HL-60 (cell line): ENCODE measurements around the gene SDK1.

ENCODE experiments used
- DNase-seq, 2 experiments: peaks; one replicate each; pipeline ENCODE4 v3.0.0-alpha.2; 2010 to 2020; ENCODE audit warnings: low read depth in 1 of 2, low spot score in 1 of 2
- H3K27ac ChIP-seq: fragments of 250-450 bp; sonication (Bioruptor Pico); replicated peaks from 2 replicates; pipeline ENCODE4 v1.5.1; 2020; ENCODE audit warnings: mild to moderate bottlenecking, moderate library complexity
- H3K27me3 ChIP-seq: fragments of 250-450 bp; sonication (Bioruptor Pico); 2 replicates; pipeline ENCODE4 v1.5.1; 2021; ENCODE audit warnings: mild to moderate bottlenecking, moderate library complexity; ENCODE audit not compliant: insufficient read depth, poor library complexity, severe bottlenecking
- H3K4me3 ChIP-seq: replicated peaks from 2 replicates; pipeline ENCODE4 v1.5.1; 2011; ENCODE audit warnings: mild to moderate bottlenecking, control low read depth, low read length; ENCODE audit not compliant: insufficient read depth
- CTCF ChIP-seq: IDR thresholded peaks from one replicate; pipeline ENCODE4 v1.5.1; 2011; ENCODE audit warnings: low read length, control low read depth, inconsistent platforms; ENCODE audit not compliant: insufficient read depth
- GABPA ChIP-seq: IDR thresholded peaks from 2 replicates; pipeline ENCODE4 v1.6.1; 2012; ENCODE audit warnings: low read depth
- POLR2AphosphoS5 ChIP-seq: IDR thresholded peaks from 2 replicates; pipeline ENCODE4 v1.6.1; 2012; ENCODE audit warnings: low read depth
- REST ChIP-seq: IDR thresholded peaks from 2 replicates; pipeline ENCODE4 v1.6.1; 2012; ENCODE audit warnings: low read depth; ENCODE audit not compliant: insufficient replicate concordance
- SPI1 ChIP-seq: IDR thresholded peaks from 2 replicates; pipeline ENCODE4 v1.6.1; 2012; ENCODE audit warnings: low read depth, mild to moderate bottlenecking, borderline replicate concordance

The SDK1 gene

DNA sequence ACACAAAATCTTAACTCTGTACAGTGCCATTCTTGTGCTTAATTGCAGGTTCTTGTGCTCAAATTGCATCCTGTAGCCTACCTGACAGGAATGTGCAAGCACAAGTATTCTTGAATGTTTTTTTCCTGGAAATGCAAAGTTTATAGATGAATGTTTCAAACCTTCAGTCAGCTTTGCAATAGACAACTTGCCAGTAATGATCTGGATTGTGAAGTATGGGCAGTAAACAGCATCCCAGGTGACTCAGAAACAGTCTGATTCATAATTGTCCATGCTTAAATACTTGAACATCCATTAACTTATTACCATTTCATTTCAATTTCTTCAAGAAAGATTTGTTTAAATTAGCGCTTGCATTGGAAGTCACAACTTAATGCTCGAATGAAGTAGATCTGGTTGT, 347.2 kb downstream of the SDK1 start:
- Histone ChIP-seq H3K4me3 (no peak overlapping the region), H3K27ac (no peak overlapping the region), H3K27me3 (no peaks in the 10 kb centered on the region)
- TF ChIP-seq REST (no peak), SPI1 (no peak), CTCF (no peak), GABPA (no peak), POLR2AphosphoS5 (no peak)
- DNase-seq, result no peak

DNA sequence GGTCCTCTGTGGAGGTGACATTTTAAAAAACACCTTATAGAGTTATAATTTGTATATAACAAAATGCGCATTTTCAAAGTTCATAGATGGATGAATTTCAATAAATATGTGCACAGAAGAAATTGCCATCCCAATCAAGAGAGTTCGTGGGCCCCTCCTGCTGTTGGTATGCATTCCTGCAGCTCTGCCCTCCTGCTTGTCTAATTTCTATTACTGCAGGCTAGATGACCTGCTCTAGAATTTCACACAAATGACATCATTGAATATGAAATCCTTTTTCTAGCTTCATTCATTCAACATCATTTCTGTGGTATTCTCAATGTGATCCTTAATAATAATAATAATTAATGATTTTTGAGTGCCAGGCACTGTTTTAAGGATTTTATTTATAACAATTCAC, 348.2 kb downstream of the SDK1 start:
- TF ChIP-seq POLR2AphosphoS5 (no peak), GABPA (no peak), CTCF (no peak), SPI1 (no peak), REST (no peak)
- Histone ChIP-seq H3K27me3 (no peaks in the 10 kb centered on the region), H3K4me3 (no peak overlapping the region), H3K27ac (no peak overlapping the region)
- DNase-seq, result no peak

DNA sequence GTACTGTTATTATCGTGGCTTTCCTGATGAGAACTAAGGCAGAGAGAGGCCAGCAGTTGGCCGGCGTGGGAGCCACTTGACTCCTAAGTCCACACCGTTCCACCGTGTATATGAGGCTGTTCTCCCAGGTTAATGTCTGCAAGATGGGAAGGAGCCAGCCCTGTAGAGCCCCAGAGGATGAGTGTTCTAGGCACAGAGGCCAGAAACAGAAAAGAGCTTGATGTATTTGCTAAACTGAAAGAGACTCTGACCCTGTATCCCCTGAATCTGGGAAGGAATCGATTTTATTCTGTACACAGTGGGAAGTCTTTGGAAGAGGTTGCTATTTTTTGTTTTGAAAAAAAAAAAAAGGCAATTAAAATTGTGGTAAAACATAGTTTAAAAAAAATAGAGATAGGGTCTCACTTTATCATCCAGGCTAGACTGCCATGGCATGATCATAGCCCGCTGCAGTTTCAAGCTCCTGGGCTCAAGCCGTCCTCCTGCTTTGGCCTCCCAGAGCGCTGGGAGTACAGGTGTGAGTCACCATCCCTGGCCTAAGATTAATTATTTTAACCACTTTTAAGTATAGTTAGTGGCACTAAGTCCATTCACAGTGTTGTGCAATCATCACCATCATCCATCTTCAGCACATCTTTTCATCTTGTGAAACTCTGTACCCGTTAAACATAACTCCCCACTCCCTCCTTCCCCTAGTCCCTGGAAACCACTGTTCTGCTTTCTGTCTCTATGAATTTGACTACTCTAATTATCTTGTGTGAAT, 348.8 kb downstream of the SDK1 start:
- H3K27ac ChIP-seq, result no peak overlapping the region
- H3K27me3 ChIP-seq, result no peaks in the 10 kb centered on the region
- no peak for TF ChIP-seq REST
- no peak for TF ChIP-seq CTCF
- TF ChIP-seq SPI1, result no peak
- TF ChIP-seq POLR2AphosphoS5, result no peak
- TF ChIP-seq GABPA, result no peak
- H3K4me3 ChIP-seq, result no peak overlapping the region
- no peak for DNase-seq
